BE2C (cell line): ENCODE measurements around the gene COL26A1.

Experiments used
- DNase-seq: peaks from one replicate; pipeline ENCODE4 v3.0.0-alpha.2; 2020
- H3K27me3 ChIP-seq: fragments of 250-450 bp; sonication (Bioruptor Pico); 2 replicates; pipeline ENCODE4 v1.5.1; 2020; ENCODE audit warnings: mild to moderate bottlenecking
- H3K36me3 ChIP-seq: fragments of 250-450 bp; sonication (Bioruptor Pico); 2 replicates; pipeline ENCODE4 v1.5.1; 2020; ENCODE audit warnings: mild to moderate bottlenecking
- H3K4me1 ChIP-seq: fragments of 250-450 bp; sonication (Bioruptor Pico); 2 replicates; pipeline ENCODE4 v1.5.1; 2020
- H3K4me3 ChIP-seq: 2 replicates; pipeline ENCODE4 v1.5.1; 2011; ENCODE audit warnings: low read depth, low read length
- H3K9me3 ChIP-seq: fragments of 250-450 bp; sonication (Bioruptor Pico); 2 replicates; pipeline ENCODE4 v1.5.1; 2020
- CTCF ChIP-seq: IDR thresholded peaks from 2 replicates; pipeline ENCODE4 v1.5.1; 2012; ENCODE audit warnings: mild to moderate bottlenecking, low read depth, low read length

Gene COL26A1

GRCh38 chr7:101397770-101398324 lies 35.2 kb downstream of the COL26A1 start:
- H3K36me3 ChIP-seq, result no peaks in the 10 kb centered on the region
- H3K4me1 ChIP-seq, result no peaks in the 10 kb centered on the region
- no peak for TF ChIP-seq CTCF
- H3K9me3 ChIP-seq, result no peaks in the 10 kb centered on the region; the same call in 1 of the 2 replicates
- peaks cover 17% of the 10 kb centered on the region for H3K27me3 ChIP-seq
- no peak overlapping the region for H3K4me3 ChIP-seq
- no peak for DNase-seq

- no peaks in the 10 kb centered on the region; the same call in 1 of the 2 replicates for H3K9me3 ChIP-seq
- no peak for TF ChIP-seq CTCF
- no peak for DNase-seq
- H3K4me3 ChIP-seq, result no peak overlapping the region
- H3K4me1 ChIP-seq, result no peaks in the 10 kb centered on the region
- H3K36me3 ChIP-seq, result no peaks in the 10 kb centered on the region
- H3K27me3 ChIP-seq, result peaks cover 21% of the 10 kb centered on the region
Measured at GRCh38 chr7:101398396-101399289, 36.0 kb downstream of the COL26A1 start.

GRCh38 chr7:101399759-101400158 lies 37.1 kb downstream of the COL26A1 start:
- H3K27me3 ChIP-seq, result peaks cover 21% of the 10 kb centered on the region
- H3K36me3 ChIP-seq, result no peaks in the 10 kb centered on the region
- no peak overlapping the region for H3K4me3 ChIP-seq
- TF ChIP-seq CTCF, result no peak
- DNase-seq, result no peak
- no peaks in the 10 kb centered on the region; the same call in 1 of the 2 replicates for H3K9me3 ChIP-seq
- no peaks in the 10 kb centered on the region for H3K4me1 ChIP-seq

- H3K9me3 ChIP-seq, result no peaks in the 10 kb centered on the region; the same call in 1 of the 2 replicates
- peaks cover 21% of the 10 kb centered on the region for H3K27me3 ChIP-seq
- H3K36me3 ChIP-seq, result no peaks in the 10 kb centered on the region
- no peak overlapping the region for H3K4me3 ChIP-seq
- DNase-seq, result no peak
- no peak for TF ChIP-seq CTCF
- no peaks in the 10 kb centered on the region for H3K4me1 ChIP-seq
Measured at GRCh38 chr7:101400751-101401150, 38.1 kb downstream of the COL26A1 start.

GRCh38 chr7:101401390-101402080 lies 38.9 kb downstream of the COL26A1 start:
- Histone ChIP-seq H3K36me3 (no peaks in the 10 kb centered on the region), H3K27me3 (peaks cover 23% of the 10 kb centered on the region), H3K9me3 (no peaks in the 10 kb centered on the region; the same call in 1 of the 2 replicates), H3K4me1 (no peaks in the 10 kb centered on the region), H3K4me3 (no peak overlapping the region)
- no peak for TF ChIP-seq CTCF
- DNase-seq, result no peak
